ENCODE results near the gene ELK3.

ELK3 gene

GRCh38 chr12:96215919-96216273 is 21.7 kb downstream of the ELK3 start:
- TF ChIP-seq YY2 (tag by site-specific recombination; IDR thresholded peaks at IDR 0.05) (no peak), ZFHX2 (tag by site-specific recombination; conservative IDR thresholded peaks at IDR 0.05) (no peak), ZBTB8A (tag by site-specific recombination; IDR thresholded peaks at IDR 0.05) (no peak), KLF9 (tag by site-specific recombination; IDR thresholded peaks at IDR 0.05; ENCODE audit: low read depth) (no peak), RBAK (tag by site-specific recombination; IDR thresholded peaks at IDR 0.05) (no peak), ZNF48 (tag by site-specific recombination; IDR thresholded peaks at IDR 0.05) (no peak), OSR2 (tag by site-specific recombination; IDR thresholded peaks at IDR 0.05) (no peak), ZNF777 (tag by site-specific recombination; IDR thresholded peaks at IDR 0.05; ENCODE audit: borderline replicate concordance) (no peak), ZNF24 (tag by site-specific recombination; IDR thresholded peaks at IDR 0.05) (no peak), ZNF768 (tag by site-specific recombination; IDR thresholded peaks at IDR 0.05) (no peak), ZNF404 (tag by site-specific recombination; IDR thresholded peaks at IDR 0.05) (no peak), ZNF416 (tag by site-specific recombination; IDR thresholded peaks at IDR 0.05) (no peak), TRIM28 (IDR thresholded peaks at IDR 0.05; ENCODE audit: borderline replicate concordance, low read length) (no peak), ZBTB1 (tag by site-specific recombination; IDR thresholded peaks at IDR 0.05) (no peak), TCF7L2 (IDR thresholded peaks at IDR 0.05; ENCODE audit: borderline replicate concordance, low read depth, low read length) (no peak), ZNF530 (tag by site-specific recombination; IDR thresholded peaks at IDR 0.05; ENCODE audit: low read depth) (no peak), ZFP37 (tag by site-specific recombination; IDR thresholded peaks at IDR 0.05) (no peak)
- TF ChIP-seq, protein P1, sequence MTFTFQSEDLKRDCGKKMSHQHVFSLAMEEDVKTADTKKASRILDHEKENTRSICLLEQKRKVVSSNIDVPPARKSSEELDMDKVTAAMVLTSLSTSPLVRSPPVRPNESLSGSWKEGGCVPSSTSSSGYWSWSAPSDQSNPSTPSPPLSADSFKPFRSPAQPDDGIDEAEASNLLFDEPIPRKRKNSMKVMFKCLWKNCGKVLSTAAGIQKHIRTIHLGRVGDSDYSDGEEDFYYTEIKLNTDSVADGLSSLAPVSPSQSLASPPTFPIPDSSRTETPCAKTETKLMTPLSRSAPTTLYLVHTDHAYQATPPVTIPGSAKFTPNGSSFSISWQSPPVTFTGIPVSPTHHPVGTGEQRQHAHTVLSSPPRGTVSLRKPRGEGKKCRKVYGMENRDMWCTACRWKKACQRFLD (tag by site-specific recombination; IDR thresholded peaks at IDR 0.05) = no peak
- H3K9me3 ChIP-seq (ENCODE audit: control insufficient read depth, insufficient read depth, low read depth, low read length) = no peaks in the 10 kb centered on the region
- H3K36me3 ChIP-seq (ENCODE audit: control insufficient read depth in 2 of 2, insufficient read depth in 1 of 2, low read length in 2 of 2) = peaks cover 0 to 4% of the 10 kb centered on the region in 2 experiments; a peak in 1 of 3 replicates
- H3K4me1 ChIP-seq (ENCODE audit: control insufficient read depth, insufficient read depth, low read length) = no peaks in the 10 kb centered on the region
- ChIA-PET CTCF (interaction anchor here (0.6 to 3.0 kb wide), 30 partner anchors 8 to 459 kb away, joined by 3 to 57 read pairs (median 4); partner anchors contain the start of gene CDK17), POLR2A (no interaction called here)
- H3K27ac ChIP-seq (ENCODE audit: extremely low read depth, low read depth, low read length) = no peak overlapping the region
- H3K4me3 ChIP-seq (ENCODE audit: low read depth, low read length) = no peak overlapping the region

GRCh38 chr12:96218989-96219678 is 25.0 kb downstream of the ELK3 start:
- ChIA-PET CTCF (interaction anchor here (0.5 to 0.6 kb wide), 2 partner anchors 29 to 369 kb away, joined by 4 to 6 read pairs; no protein-coding TSS in a partner anchor), POLR2A (no interaction called here)
- no peaks in the 10 kb centered on the region for H3K4me1 ChIP-seq (ENCODE audit: control insufficient read depth, insufficient read depth, low read length)
- peaks cover 0 to 2% of the 10 kb centered on the region in 2 experiments; a peak in 1 of 3 replicates for H3K36me3 ChIP-seq (ENCODE audit: control insufficient read depth in 2 of 2, insufficient read depth in 1 of 2, low read length in 2 of 2)
- no peak overlapping the region for H3K4me3 ChIP-seq (ENCODE audit: low read depth, low read length)
- no peaks in the 10 kb centered on the region for H3K9me3 ChIP-seq (ENCODE audit: control insufficient read depth, insufficient read depth, low read depth, low read length)
- H3K27ac ChIP-seq (ENCODE audit: extremely low read depth, low read depth, low read length) = no peak overlapping the region
- TF ChIP-seq ZXDB (tag by site-specific recombination; IDR thresholded peaks at IDR 0.05) (no peak), YY2 (tag by site-specific recombination; IDR thresholded peaks at IDR 0.05) (no peak), ZNF169 (tag by site-specific recombination; IDR thresholded peaks at IDR 0.05) (no peak), OSR2 (tag by site-specific recombination; IDR thresholded peaks at IDR 0.05) (no peak), ZNF510 (tag by site-specific recombination; IDR thresholded peaks at IDR 0.05; ENCODE audit: insufficient replicate concordance) (no peak), ZNF529 (tag by site-specific recombination; IDR thresholded peaks at IDR 0.05; ENCODE audit: insufficient replicate concordance) (no peak), ZSCAN30 (tag by site-specific recombination; IDR thresholded peaks at IDR 0.05) (no peak), HIC1 (tag by site-specific recombination; IDR thresholded peaks at IDR 0.05) (no peak), ZNF707 (tag by site-specific recombination; IDR thresholded peaks at IDR 0.05) (no peak), ZNF514 (tag by site-specific recombination; IDR thresholded peaks at IDR 0.05) (no peak), ZNF561 (tag by site-specific recombination; IDR thresholded peaks at IDR 0.05; ENCODE audit: borderline replicate concordance) (no peak), ZNF114 (tag by site-specific recombination; IDR thresholded peaks at IDR 0.05) (no peak), ZFP41 (tag by site-specific recombination; IDR thresholded peaks at IDR 0.05; ENCODE audit: borderline replicate concordance) (no peak), HOXD13 (CRISPR knock-in tag; IDR thresholded peaks at IDR 0.05; ENCODE audit: borderline replicate concordance) (no peak)
- TF ChIP-seq, protein P2, sequence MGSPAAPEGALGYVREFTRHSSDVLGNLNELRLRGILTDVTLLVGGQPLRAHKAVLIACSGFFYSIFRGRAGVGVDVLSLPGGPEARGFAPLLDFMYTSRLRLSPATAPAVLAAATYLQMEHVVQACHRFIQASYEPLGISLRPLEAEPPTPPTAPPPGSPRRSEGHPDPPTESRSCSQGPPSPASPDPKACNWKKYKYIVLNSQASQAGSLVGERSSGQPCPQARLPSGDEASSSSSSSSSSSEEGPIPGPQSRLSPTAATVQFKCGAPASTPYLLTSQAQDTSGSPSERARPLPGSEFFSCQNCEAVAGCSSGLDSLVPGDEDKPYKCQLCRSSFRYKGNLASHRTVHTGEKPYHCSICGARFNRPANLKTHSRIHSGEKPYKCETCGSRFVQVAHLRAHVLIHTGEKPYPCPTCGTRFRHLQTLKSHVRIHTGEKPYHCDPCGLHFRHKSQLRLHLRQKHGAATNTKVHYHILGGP (tag by site-specific recombination; IDR thresholded peaks at IDR 0.05) = no peak
- TF ChIP-seq, protein P3, sequence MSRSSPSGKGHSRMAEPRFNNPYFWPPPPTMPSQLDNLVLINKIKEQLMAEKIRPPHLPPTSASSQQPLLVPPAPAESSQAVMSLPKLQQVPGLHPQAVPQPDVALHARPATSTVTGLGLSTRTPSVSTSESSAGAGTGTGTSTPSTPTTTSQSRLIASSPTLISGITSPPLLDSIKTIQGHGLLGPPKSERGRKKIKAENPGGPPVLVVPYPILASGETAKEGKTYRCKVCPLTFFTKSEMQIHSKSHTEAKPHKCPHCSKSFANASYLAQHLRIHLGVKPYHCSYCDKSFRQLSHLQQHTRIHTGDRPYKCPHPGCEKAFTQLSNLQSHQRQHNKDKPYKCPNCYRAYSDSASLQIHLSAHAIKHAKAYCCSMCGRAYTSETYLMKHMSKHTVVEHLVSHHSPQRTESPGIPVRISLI (tag by site-specific recombination; IDR thresholded peaks at IDR 0.05) = no peak

Data from HEK293 (cell line).